ENCODE results near the gene KREMEN2.

The KREMEN2 gene

DNA sequence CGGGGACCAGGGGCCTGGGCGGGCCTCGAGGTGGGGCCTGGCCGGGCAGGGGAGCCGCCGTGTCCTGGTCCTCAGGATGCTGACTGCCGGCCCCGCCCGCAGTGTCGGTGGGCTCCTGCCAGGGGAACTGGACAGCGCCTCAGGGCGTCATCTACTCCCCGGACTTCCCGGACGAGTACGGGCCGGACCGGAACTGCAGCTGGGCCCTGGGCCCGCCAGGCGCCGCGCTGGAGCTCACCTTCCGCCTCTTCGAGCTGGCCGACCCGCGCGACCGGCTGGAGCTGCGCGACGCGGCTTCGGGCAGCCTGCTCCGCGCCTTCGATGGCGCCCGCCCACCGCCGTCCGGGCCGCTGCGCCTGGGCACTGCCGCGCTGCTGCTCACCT is 2.7 kb downstream of the KREMEN2 start:
- DNase-seq = no peak

DNA sequence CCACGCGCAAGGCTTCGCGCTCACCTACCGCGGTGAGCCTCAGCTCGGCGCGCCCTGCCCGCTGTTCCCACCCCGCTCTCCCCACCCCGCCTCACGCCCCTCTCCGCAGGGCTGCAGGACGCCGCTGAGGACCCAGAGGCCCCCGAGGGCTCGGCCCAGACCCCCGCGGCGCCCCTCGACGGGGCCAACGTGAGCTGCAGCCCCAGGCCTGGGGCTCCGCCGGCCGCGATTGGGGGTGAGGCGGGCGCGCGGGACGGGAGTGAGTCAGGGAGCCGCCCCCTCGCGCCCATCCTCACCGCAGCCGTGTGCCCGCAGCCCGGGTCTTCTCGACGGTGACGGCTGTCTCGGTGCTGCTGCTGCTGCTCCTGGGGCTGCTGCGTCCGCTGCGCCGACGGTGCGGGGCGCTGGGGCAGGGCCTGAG is 3.1 kb downstream of the KREMEN2 start:
- no peak for DNase-seq

DNA sequence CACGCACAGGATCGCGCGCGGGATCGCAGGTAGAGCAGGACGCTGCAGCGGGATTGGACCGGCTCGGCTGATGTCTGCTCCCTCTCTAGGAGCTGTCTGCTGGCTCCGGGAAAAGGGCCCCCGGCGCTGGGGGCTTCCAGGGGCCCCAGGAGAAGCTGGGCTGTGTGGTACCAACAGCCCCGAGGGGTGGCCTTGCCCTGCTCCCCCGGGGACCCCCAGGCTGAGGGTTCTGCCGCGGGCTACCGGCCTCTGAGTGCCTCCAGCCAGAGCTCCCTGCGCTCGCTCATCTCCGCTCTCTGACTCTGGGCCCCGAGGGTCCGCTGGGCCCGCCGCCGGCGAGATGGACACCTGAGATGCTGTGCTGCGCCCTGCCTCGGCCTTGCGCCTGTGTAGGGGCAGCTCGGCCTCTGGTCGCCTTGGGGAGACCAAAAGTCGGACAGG is 3.7 kb downstream of the KREMEN2 start:
- DNase-seq = no peak

DNA sequence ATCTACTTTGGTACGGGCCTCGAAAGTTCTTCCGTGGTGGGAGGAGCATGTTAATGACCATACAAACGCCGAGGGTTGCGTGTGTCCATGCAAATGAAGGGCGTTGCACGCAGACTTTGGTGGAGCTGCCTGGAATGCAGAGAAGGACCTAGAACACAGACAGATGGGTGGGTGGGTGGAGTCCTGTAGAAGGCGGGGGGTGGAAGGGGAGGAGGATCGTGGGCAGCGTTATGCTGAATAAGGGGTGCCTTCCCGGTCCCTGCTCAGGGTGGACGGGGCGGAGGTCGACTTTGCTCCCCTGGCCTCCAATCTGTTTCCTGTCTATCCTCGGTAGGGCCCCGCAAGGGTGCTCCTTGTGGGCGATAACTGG is 4.3 kb downstream of the KREMEN2 start:
- no peak for DNase-seq

DNA sequence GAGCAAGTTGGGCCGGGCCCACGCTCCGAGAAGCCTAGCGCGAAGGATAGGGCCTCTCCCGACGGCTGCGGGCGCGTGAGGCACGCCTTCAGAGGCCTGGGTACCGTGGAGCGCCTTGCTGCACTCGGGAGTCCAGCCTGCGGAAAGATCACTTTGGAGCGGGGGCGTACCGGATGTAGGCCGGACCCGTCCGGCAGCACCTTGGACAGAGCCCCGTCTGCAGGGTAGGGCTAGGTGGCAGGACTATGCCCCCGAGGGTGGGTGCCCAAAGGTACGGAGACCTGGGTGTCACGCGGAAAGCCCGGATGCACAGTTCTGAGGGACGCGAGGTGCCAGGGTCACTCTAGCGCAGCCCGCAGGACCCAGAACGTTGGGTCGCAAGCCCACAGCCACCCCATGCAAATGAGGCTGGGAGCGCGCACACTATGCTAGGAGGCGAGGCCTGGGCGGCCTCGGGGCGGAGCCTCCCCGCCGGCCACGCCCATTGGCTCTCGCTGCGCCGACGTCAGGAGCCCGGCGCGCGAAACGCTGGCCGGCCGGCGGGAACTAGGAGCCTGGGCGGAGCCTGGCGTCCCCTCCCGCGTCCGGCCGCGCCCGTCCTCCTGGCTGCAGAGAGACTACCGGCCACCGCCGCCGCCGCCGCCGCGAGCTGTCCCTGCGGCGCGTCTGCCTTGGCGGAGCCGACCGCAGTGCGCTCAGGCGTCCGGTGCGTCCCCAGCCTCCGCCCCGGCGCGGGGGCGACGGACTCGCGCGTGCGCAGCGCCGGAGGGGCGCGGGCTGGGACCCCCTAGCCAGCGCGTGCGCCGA is 4.9 kb downstream of the KREMEN2 start, which contains the start of gene PAQR4:
Gene PAQR4, plus strand, starts transcription at position 611 of the 807 bp plus-strand sequence. CDS start 327 bp downstream, outside the sequence.
- peak; percentile 92 for DNase-seq

DNA sequence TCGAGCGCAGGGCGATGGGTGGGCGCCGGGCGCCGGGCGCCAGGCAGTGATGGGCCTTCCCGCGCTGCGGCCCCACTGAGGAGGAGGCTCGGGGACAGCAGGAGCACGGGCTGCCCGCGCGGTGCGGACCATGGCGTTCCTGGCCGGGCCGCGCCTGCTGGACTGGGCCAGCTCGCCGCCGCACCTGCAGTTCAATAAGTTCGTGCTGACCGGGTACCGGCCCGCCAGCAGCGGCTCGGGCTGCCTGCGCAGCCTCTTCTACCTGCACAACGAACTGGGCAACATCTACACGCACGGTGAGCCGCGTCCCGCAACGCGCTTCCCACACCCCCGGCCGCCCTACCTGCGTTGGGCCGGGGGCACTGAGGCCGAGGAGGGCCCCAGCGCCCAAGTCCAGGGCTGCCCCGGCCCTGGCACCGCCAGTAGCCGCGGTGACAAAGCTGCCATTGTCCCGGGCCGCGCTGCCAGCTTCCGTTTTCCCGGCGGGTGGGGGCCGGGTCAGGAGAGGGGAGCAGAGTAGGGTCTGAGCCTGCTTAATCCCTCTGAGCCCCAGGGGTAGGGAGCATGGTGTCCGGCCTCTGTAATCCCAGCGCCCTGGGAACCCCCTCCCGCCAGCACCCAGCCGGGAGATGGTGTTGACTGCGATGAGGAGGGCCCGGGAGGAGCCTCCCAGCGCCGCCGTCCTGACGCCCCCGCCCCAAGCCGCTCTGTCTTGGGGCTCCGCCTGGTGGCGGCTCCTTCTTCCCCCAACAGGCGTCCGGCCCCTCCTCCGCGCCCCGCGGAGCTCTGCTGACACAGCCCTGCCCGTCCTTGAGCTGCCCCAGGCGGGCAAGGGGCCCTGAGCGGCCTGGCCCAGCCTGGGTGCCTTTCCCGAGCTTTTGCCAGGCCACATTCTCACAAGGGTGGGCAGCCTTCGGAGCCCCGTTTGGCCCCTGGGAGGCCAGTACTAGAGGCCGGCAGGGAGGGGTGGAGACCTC is 5.8 kb downstream of the KREMEN2 start:
- DNase-seq = peak; percentile 87

DNA sequence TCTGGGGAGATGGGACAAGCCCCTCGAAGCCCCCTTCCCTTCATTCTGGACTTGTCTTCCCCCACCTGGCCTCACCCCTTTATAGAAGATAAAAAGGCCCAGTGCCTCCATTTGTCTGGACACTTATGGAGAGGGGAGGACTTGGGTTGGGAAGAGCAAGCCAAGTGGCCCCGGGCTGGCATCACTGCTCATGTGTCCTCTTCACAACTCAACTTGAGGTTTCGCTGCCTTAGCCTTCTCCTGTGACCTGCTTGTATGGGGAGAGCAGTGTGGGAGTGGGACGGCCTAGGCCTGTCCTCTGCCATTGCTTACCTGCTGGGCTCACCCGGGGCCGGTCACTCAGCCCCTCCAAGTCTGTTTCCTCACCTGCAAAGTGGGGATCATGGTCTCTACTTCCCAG is 6.5 kb downstream of the KREMEN2 start:
- DNase-seq = no peak

DNA sequence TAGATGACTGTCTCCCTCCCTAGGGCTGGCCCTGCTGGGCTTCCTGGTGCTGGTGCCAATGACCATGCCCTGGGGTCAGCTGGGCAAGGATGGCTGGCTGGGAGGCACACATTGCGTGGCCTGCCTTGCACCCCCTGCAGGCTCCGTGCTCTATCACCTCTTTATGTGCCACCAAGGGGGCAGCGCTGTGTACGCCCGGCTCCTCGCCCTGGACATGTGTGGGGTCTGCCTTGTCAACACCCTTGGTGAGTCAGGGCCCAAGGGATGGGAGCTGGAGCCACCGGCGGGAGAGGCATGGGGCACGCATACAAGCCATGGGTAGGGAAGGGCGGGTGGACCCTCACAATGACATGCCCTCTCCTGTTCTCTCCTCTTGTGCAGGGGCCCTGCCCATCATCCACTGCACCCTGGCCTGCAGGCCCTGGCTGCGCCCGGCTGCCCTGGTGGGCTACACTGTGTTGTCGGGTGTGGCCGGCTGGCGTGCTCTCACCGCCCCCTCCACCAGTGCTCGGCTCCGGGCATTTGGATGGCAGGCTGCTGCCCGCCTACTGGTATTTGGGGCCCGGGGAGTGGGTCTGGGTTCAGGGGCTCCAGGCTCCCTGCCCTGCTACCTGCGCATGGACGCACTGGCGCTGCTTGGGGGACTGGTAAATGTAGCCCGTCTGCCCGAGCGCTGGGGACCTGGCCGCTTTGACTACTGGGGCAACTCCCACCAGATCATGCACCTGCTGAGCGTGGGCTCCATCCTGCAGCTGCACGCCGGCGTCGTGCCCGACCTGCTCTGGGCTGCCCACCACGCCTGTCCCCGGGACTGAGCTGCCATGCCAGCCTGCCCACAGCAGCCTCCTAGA is 7.3 kb downstream of the KREMEN2 start:
- DNase-seq = no peak

DNA sequence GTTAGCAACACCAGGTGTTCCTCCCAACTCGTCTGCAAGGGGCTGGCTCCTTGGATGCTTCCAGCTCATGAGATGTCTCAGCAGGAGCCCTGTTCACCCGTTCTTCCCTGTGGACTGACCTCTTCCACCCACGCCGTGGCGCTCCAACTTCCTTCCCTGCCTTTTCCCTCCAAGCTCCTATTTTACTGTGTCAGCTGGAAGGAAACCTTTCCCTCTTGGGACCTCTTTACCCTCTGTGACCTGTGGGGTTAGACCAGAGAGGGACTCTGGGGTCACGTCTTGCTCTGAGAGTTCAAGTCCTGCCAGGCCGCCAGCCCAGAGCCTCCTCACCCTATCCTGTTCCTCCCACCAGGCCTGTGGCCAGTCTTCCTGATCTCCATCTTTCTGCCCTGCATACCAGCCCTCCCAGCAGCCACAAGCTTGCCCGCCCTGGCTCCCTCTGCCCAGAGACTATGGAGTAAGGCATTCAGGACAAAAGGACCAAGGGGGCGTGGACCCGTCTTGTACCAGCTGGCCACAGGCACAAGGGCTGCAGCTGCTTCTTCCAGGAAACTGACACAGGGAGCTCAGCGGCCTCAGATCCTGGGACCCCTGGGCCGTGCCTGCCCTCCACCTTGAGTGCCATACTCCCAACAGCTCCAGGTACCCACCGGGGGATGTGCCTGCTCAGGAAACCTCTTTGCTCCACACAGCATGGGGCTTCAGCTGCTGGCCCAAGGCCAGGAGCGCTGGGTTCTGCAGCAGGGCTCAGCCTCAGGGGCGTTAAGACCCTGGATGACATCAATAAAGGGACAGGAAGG is 8.1 kb downstream of the KREMEN2 start:
- DNase-seq = no peak

DNA sequence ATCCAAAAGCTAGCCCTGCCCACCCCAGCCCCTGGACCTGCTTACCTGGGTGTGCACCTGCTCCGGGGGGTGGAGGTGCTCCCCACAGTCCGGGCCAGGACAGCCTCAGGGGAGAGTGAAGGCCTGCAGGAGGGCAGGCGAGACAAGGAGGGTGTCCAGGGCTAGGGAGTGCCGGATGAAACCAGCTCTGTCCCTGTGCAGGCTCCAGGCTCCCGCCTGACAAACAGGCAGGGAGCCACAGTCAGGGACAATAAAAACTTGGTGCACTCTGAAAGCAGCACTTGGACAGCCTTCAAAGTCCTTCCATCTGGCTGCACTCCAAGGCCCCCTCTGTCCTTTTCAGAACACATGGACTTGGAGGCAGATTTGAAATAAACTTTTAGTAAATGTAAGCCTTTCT is 9.0 kb downstream of the KREMEN2 start:
- DNase-seq = no peak

DNA sequence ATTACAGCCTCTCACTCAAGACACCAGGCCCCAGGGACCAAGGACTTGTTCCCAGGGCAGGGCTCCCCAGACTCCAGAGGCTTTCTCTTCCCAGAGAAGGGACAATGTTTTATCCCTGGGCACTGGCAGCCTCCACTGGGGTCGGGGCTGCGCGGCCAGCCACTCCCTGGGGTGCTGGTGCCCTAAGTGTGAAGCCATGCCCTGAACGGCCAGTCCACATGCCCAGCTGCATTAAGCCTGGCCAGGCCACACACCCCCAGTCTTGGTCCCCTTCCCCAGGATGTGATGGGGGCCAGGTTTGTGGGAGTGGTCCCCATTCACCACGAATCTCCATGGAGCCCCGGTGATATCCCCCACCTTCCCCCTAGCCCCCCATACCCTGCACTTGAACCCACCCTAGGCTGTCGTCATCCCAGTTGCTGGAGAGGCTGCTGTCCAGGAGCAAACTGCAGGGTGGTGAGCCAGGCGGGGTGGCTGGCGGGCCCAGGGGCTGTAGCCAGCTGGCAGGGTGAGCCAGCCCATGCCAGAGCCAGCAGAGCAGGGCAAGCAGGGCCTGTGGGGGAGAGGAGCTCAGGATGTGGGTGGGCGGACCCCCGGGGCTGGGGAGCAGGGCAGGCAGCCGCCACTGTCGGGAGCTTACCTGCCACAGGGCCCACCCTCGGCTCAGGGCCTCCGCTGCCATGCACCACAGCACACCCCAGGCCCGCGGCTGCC is 9.7 kb downstream of the KREMEN2 start:
- no peak for DNase-seq

DNA sequence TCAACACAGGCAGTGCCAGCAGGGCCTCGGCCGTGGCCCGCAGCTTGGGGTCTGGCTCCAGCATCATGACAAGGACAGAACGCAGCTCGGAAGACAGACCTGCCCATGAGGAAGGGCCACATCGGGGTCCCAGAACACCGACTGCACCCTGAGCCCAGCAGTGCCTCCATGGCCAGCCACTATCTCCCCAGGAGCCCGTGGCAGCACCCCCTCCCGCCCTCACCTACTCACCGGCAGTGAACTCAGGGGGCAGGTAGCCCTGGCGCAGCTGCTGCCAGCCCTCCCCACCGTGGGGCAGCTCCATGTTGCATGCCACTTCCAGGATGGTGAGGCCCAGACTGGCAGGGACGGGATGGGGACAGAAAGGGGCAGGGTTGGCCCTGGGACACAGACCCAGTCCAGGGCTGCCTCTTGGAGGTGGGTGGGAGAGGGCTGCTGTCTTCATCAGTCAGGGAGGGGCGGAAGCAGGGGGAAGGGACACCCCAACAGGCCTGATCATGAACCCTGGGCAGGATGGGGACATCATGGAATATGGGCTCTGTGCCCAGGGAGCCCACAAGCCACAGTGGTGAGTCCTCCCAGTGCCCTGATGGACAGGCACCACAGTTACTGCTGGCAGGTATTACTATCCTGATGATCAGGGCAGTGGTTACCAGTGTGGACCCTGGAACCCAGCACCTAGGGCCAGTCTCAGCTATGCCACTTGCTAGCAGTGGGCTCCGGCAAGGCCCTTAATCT is 10.4 kb downstream of the KREMEN2 start:
- DNase-seq = no peak

DNA sequence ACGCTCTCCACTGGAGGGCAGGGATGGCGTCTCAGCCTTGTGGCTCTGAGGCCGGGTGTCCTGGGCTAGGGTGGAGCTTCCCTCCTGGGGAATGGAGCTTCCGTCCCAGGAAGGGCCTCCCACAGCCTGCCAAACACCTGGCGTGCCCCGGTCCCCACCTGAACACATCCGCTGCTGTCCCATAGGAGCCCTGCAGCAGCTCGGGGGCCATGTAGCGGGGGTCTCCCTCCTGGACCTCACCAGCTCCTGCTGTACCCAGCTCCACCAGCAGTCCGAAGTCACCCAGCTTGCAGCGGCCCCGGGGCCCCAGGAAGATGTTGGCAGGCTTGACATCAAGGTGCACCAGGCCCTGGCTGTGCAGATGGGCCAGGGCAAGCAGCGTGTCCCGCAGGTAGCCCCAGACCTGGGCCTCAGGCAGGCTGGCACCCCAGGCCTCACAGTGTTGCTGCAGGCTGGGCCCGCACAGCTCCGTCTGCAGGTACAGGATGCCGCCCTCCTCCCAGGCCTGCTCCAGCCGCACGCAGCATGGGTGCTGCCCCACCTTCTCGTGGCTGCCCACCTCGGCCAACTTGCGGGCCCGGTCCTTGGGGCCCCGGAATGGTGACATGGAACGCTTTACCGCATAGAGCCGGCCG is 11.2 kb downstream of the KREMEN2 start:
- DNase-seq = no peak

DNA sequence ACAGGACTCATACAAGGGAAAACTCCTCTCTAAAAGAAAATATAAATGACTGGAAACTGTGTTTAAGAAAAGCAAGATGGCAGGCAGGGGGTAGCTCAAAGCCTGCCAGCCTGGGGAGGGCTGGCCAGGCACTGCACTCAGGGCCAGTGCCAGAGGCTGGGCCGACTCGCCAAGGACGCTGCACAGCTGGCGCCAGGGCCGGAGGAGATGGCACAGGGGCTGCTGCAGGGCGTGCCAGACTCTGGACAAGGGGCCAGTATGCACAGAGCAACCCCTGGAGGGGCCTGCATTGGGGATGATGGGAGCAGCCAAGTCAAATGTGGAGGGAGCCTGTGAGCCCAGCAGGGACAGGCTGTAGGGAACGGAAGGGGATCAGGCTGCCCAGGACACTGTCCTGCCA is 12.1 kb downstream of the KREMEN2 start:
- no peak for DNase-seq

DNA sequence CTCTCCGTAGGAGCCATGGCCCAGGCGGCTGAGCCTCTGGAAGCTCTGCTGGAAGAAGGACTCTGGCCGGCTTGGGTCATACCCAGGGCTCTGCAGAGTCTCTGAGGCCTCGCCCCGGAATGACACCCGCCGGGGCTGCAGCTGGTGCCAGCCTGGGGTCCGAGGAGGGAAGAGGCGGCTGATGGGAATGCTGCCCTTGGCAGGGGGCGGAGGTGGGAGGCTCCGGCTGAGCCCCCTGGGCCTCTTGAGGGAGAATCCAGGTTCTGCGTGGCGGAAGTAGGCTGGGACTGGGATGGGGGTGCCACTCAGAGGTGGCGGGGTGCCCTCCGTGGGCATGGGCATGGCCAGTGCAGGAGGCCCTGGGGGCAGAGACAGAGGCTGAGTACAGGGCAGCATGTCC is 12.6 kb downstream of the KREMEN2 start:
- DNase-seq = no peak

DNA sequence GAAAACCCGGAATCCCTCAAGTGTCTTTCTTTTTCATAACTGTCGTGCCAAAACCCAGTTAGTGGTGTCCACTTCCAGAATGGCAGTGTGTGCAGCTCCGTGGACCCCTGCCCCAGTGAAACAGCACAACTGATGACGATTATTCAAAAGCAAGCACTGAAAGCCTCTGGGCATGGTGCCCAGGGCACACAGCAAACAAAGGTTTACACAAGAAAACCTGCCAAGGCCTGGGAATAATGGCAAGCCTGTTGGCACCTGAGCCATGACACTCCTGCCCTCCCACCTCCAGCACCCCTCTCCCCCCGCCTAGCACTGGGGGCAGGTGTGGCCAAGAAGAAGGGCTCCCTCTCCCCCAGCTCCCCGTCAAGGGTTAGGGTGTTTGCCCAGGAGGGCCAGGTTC is 13.4 kb downstream of the KREMEN2 start:
- no peak for DNase-seq

DNA sequence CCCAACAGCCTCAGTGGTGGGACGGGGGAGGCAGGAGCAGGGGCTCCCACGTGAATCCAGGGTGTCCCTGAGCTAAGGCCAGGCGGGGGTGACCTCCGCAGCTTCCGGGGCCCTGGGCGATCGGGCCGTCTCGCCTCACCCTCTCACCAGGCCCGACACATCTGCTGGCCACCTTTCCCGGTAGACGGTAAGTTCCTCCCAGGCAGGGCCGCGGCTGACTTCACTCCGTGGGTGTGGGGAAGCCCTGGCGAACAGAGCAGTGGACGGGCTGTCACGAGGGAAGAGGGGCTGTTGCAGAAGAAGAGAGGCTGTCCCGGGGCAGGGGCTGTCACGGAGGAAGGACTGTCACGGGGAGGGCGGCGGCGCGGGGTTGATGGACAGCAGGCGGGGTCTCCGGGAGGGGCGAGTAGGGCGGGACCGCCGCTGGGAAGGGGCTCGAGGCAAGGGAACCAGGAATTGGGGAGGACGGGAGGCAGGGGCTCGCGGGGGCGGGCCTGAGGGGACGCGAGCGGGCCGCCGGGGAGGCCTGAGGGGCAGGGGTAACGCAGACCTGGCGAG is 15.7 kb downstream of the KREMEN2 start:
- no peak for DNase-seq

DNA sequence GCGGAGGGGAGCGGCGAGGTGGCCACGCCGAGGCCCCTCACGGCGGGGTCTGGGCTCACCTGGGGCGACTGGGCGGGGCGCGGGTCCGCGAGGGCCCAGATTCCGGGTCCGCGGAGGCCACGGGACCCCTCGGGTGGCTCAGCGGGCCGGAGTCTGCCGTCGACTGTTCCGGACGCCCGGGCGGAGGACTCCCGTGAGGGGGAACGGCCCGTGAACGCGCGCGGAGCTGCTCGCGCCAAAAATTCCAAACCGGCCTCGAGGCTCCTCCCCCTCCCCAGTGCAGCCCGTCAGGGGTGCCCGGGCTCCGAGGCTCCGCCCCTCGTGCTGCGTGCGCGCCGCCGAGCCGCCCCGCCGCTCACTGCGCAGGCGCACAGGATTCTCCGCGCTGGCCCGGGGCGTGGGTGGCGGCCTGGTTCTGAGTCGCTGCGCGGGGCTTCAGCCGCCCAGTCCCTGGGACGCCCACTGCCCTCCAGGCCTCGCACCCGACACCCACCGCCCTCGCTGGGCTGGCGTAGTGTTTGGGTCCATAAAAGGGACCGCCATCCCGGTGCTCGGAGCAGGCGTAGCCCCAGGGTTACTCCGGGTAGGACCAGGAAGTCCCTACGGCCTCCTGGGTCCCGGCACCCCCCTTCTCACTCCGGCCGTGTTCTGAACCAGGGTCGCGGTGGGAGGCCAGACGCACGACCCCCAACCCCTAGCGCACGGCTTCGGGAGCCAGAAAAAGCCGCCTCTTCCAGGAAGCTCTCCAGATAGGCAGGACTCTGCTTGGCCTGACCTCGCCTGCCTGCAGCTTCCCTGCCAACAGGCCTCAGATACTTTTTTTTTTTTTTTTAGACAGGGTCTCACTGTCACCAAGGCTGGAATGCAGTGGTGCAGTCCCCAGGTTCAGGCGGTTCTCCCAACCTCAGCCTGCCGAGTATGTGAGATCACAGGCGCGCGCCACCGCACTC is 16.4 kb downstream of the KREMEN2 start, which contains the start of gene PKMYT1:
Gene PKMYT1, minus strand, starts transcription at position 220 of the 950 bp plus-strand sequence. CDS start 789 bp downstream, outside the sequence.
- peak; percentile 99 for DNase-seq

Measured in activated CD8-positive, alpha-beta memory T cell treated with anti-CD3 and anti-CD28 coated beads for 24 hours (primary cell).